ENCODE results near the gene LILRA2.
"Not testable (repeated sequence)": the region's sequence is repeated elsewhere in the genome, so short reads cannot be mapped to it uniquely, and the experiment has no call there.

The LILRA2 gene

DNA sequence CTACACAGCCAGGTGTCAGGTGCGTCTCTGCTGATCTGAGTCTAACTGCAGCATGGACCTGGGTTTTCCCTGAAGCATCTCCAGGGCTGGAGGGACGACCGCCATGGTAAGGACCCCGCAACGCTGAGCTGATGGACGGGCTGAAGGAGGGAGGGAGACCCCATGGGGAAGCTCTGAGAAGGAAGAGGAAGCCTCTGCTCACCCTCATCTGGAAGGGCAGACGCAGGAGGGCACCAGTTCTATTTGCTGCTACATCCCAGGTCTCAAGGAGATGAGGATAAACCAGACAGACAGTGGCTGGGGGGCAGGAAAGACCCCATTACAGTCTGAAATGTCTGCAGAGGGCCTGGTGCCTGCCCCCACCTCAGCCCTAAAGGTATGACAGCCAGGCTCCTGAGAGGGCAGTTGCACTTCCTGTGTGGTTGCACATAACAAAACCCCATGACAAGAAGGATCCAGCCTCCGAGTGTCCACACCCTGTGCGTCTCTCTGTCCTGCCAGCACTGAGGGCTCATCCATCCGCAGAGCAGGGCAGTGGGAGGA, at the start of gene LILRA2:
Gene LILRA2 (plus strand): TSS at position 461 of the 543 bp plus-strand sequence. CDS start 89 bp downstream, outside the sequence.
- no peak for DNase-seq (ENCODE audit: low spot score)

DNA sequence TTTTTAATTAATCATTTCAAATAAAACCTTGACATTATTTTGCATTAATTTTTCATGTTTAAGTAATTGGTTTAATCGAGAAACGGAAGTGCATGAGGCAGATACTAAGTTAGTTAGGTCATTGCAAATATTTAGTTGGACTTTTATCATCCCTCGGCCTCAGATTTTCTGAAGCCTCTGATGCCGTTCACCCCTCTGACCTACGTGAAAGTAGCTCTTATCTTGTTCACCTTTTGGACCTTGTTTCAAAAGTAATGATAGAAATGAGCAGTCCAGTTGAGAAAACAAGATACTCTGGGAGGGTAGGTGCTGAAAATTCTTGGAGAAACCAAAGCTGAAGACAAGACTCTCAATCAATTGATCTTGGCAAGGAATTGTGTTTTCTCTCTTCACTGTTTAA, 48.0 kb upstream of the LILRA2 start:
- no peak for DNase-seq (ENCODE audit: low spot score)

DNA sequence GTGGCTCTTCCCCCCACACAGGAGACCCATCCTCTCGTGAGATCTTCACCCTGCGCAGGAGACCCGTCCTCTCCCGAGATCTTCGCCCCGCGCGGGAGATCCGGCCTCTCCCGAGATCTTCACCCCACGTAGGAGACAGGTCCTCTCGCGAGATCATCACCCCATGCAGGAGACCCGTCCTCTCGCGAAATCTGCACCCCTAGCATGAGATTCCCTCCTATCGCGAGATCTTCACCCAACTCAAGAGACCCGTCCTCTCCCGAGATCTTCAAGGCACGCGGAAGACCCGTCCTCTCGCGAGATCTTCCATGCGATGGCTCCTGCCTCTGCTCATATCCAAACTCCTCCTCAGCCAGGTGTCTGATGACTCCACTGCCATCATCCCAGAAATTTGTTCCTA, 46.6 kb upstream of the LILRA2 start:
- no peak for DNase-seq (ENCODE audit: low spot score)

DNA sequence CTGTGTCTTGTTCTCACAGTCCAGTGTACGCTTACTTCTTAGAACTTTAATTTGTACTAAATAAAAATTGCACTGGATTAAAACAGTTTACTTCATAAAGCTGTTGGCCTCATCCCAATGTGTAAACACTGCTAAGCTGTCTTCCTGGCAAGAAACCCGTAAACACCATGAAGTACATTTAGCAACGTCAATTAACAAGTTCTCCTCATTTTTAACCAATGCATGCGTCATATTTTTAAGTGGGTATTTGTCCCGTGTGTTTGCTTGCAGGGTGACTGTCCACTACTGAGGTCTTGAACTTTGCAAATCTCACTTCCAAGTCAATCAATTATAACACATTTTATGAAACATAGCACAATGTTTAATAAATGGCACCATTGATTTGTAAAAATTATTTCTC, 42.7 kb upstream of the LILRA2 start:
- no peak for DNase-seq (ENCODE audit: low spot score)

DNA sequence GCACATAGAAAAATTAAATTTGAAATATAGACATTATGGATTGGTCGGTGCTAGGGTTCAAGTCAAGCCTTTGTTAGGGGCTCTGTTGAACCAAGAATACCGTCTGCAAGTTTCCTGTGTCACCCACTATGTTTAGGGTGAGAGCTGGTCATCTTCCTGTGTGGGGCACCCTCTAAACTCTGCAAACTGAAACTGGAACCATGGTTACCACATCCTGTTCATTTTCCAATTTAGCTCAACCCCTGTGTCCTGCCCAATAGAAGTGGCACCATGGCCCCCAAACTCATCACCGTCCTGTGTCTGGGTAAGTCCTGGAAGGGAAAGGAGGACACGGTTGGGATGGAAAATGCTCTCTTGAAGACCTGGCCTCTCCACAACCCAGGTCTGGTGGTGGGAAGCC, 41.1 kb upstream of the LILRA2 start:
- no peak for DNase-seq (ENCODE audit: low spot score)

DNA sequence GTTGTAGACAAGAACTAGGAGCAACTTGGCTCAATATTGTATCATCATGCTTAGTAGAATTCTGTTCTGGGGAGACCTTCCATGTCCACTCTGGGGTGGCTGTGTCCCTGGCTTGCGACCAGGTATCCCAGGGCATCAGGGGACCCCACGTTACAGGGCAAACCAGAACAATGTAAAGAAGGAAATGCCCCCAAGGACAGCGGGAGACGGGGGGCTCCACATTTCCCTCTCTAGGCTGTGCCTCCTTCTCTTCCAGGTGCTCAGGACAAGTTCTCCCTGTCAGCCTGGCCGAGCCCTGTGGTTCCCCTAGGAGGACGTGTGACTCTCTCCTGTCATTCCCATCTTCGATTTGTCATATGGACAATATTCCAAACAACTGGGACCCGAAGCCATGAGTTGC, 40.1 kb upstream of the LILRA2 start:
- DNase-seq (ENCODE audit: low spot score): no peak

DNA sequence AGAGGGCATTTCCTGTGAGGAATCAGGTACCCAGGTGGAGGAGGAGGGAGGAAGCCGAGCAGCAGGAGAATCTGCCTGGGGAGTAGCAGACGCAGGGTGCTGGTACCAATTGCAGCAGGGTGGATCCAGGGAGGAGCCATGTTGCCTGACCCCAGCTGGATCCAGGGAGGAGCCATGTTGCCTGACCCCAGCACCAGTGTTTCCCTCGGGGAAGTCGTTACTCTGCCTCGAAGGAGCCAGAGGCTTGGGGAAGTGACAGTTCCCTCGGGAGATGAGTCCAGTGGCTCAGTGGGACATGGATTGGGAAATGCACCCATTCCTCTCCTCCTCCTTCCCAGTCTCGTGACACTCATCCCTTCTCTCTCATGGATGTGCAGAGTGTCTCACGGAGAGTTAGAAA, 39.4 kb upstream of the LILRA2 start:
- DNase-seq (ENCODE audit: low spot score): no peak

DNA sequence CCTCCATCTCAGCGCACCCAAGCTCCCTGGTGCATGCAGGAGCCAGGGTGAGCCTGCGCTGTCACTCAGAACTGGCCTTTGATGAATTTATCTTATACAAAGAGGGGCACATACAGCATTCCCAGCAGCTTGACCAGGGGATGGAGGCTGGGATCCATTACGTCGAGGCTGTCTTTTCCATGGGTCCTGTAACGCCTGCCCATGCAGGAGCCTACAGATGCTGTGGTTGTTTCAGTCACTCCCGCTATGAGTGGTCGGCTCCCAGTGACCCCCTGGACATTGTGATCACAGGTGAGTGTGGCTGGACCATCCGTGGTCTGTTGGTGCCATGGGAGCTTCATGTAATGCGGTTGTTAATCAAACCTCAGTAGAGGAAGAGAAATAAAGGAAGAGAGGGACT, 38.0 kb upstream of the LILRA2 start:
- DNase-seq (ENCODE audit: low spot score): no peak

DNA sequence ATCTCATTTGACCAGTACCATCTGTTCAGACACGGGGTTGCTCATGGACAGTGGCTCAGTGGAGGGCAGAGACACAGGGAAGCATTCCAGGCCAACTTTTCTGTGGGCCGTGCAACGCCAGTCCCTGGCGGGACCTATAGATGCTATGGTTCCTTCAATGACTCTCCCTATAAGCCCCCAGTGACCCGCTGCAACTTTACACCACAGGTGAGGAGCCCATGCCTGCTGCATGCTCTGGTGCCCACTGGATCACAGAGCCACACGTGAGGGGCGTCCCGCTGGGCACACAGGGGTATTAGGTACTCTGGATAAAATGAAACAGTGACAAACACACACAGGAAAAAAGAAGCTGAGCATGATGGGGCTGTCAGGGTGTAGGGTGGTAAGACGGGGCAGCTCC, 36.6 kb upstream of the LILRA2 start:
- DNase-seq (ENCODE audit: low spot score): no peak

DNA sequence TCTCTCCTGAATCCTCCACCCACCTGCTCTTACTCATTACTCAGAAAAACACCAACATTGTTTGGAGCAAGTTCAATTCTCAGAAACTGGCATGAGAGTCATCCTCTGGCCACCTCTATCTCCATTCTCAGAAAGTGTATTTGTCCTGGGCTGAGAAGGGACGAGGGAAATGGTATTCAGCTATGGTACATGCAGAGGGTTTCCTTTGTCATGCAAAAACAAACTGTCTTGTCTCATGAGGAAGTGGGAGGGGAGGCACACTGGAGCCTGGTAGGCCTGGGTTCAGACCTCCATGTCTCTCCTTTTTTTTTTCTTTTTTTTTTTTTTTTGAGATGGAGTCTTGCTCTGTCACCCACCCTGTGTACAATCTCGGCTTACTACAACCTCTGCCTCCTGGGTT, 31.9 kb upstream of the LILRA2 start:
- DNase-seq (ENCODE audit: low spot score): no peak

DNA sequence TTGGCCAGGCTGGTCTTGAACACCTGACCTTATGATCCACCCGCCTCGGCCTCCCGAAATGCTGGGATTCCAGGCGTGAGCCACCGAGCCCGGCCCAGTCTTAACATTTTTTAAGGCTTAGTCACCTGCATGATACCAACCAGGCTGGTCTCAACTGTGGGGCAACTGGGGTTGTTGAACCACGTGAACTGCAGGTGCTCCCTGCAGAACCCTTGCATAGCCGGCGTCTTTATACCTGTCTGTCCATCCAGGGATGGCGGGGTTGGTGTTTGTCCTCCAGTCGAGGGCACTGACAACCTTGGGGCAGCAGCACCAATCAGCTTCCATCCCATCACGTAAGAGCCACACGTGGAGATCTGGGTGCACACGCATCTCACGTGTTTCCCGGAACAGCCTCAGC, 24.8 kb upstream of the LILRA2 start:
- no peak for DNase-seq (ENCODE audit: low spot score)

DNA sequence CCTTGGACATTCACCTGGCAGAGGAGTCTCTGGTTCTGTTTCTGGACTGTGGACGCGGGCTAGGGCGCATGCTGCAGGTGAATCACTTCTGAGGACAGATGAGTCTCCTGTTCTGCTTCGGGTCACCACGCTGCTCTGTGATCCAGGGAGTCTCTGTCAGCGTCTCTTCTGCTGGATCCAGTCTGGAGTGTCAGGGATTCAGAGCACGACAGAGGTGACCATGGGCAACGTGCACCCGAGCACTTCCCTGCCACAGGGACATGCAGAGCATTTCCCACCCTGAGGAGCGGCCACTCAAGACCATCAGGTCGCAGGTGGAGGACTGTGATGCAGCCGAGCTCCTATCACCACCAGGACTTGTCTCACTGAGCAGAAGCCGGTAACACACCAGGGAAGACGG, 24.4 kb upstream of the LILRA2 start:
- DNase-seq (ENCODE audit: low spot score): no peak

DNA sequence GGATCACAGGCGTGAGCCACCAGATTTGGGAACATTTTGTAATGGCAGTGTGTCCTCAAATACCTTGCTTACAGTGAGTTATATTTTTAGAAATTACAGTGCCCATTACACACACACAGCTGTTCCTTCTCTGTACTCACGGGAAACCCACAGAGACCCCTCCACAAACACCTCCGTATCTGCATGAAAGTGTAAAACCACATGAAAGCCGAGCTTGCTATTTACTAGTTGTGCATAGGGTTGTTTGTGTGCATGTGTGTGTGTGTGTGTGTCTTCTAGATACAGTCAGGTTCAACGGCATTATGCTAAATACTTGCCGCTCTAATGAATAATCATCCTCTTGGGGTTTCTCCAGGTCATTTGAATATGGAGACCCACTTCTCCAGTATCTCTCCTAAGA, 22.3 kb upstream of the LILRA2 start:
- no peak for DNase-seq (ENCODE audit: low spot score)

DNA sequence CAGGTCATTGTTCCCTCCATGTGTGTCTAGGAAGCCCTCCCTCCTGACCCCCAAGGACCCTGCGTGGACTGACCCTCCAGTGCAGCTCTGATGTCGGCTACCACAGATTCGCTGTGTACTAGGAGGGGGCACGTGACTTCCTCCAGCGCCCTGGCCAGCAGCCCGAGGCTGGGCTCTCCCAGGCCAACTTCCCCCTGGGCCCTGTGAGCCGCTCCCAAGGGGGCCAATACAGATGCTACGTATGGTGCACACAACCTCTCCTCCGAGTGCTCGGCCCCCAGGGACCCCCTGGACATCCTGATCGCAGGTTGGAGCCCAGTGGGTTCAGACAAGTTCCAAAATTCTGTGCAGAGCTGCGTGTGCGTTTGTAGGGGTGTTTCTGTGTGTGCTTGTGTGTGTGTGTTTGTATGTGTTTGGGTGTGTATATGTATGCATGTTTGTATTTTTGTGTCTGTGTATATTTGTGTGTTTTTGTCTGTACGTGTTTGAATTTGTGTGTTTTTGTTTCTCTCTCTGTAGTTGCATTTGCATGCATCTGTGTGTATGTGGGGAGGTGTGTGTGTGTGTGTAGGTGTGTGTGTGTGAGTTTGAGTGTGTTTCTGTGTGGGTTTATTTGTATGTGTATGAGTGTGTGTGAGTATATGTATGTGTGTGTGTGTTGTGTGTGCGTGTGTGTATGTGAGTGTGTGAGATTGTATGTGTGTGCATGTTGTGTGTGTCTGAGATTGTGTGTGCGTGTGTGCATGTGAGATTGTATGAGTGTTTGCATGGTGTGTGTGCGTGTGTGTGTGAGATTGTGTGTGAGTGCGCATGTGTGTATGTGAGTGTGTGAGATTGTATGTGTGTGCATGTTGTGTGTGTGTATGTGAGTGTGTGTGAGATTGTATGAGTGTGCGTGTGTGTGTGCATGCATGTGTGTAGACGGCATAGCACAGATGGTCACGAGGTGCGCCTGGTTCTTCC, 21.4 kb upstream of the LILRA2 start:
- DNase-seq (ENCODE audit: low spot score): no peak

DNA sequence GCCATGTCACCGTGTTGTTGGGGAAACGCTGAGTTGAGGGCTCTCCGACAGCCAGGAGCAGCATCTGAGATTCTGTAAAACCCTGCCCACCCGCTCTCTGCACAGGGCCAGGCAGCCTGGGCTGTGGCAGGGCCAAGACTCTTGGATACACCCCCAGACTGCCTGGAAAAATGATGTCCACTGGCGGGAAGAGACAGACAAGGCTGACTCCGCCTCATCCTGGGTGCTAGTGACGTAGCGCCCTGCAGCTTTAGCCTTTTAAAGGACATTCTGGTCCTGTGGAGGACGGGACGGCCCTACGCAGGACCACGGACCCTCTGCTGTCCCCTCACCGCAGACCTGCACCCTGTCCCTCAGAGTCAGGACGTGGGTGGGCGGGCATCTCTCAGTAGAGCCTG, 20.7 kb upstream of the LILRA2 start:
- DNase-seq (ENCODE audit: low spot score): no peak

DNA sequence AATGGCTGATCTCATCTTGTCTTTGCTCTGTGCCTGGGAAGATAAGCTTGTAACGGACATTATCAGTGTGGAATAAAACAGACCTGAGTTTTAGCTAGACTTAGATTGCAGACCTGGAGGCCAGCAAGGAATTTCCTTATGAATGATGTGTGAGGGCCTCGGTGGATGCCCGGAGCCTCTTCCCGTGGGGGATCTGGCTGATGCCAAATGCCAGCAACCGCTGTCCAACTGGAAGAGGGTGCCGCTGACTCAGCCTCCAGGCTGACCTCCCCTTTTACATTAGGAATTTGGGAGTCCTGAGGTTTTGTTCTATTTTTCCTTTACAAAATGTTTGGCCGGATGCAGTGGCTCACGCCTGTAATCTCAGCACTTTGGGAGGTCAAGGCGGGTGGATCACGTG, 19.6 kb upstream of the LILRA2 start:
- no peak for DNase-seq (ENCODE audit: low spot score)

DNA sequence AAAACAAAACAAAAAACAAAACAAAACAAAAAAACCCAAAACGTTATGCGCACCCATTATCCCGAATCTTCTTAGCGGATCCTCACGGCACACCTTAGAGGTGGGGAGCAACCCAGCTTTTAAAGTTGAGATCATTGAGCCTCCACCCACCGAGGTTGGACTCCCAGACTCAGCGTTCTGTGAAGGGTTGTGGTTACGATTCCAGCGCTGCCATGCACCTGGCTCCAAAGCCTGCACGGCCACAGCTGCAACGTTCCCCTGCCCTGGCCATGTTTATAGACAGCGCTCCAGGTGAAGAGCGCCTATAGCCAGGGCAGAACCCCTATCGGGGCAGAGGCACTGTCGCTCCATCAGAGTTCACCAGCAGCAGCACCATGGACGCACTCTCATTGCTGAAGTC, 18.7 kb upstream of the LILRA2 start:
- DNase-seq (ENCODE audit: low spot score): no peak

DNA sequence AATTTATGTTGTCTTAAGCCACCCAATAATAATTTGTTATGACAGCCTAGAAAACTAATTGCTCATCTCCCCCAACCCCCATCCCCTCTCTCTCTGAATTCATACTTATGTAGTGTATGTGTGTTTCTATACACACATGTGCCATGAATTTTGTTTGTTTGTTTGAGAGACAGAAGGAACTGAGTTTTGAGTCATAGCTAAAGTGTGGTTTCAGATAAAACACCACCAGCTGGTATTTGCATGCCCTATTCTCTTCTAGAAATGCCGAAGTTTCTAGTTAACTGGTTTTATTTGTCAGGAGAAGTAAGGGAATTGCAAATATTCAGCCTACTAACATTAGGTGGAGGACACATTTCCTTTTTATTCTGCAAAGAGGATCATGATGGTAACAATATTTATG, 17.4 kb upstream of the LILRA2 start:
- DNase-seq (ENCODE audit: low spot score): no peak

DNA sequence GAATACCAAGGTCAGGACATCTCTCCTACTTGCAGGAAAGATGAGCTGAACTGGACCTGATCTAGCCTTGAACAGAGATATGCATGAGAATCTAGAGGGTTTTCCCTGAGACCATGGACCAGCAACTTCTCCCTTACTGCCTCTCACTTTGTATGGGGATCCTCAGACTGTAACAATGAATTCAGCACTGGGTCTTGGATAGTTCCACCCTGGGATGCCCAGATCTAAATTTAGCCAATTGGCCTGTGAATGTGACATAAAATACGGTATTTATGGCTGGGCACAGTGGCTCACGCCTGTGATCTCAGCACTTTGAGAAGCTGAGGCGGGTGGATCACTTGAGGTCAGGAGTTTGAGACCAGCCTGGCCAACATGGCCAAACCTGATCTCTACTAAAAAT, 15.3 kb upstream of the LILRA2 start:
- no peak for DNase-seq (ENCODE audit: low spot score)

DNA sequence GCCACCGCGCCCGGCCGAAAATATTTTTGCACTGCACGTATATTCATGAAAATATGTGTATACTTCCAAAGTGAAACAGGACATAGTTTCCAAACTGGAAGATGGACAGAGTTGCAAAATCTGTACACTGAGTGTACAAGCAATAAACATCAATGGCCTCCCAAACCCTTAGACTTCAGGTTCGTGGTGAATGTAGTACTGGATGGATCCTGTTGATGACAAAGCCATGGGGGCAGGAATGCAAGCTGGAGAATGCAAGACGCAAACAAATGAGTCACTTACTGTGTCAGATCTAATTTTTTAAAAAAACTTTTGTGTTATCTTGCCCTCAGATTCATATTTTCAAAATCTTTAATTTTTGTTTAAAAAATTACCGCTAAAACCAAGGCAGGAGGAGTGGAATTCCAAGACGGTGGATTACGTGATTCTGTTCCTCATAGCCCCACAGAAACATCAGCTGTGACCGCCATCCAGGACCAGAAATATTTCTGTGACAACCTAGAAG, 12.7 kb upstream of the LILRA2 start:
- no peak for DNase-seq (ENCODE audit: low spot score)

DNA sequence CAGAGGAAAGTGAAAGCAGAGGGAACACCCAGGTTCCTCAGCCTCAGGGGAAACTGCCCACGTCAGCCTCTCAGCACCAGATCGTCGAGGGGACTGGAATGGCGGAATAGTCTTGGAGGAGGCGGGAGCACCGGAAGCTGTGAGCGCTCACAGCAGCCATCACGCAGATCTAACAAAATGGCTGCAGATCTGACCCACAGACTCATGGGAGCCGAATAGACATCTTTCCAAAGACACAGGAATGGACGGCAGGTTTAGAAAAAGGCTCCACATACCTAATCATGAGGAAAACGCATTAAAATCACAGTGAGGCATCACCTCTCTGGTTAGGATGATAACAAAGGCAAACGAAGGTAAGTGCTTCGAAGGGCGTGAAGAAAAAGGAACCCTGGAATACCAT, 11.8 kb upstream of the LILRA2 start:
- no peak for DNase-seq (ENCODE audit: low spot score)

DNA sequence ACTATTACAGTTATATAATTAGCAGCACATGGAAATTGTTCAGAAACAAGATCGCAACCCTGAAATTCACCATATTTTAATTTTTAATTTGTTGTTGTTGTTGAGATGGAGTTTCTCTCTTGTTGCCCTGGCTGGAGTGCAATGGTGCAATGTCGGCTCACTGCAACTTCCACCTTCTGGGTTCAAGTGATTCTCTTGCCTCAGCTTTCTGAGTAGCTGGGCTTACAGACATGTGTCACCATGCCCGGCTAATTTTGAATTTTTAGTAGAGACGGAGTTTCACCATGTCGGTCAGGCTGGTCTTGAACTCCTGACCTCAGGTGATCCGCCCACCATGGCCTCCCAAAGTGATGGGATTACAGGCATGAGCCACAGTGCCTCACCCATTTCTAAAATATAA, 10.4 kb upstream of the LILRA2 start:
- not testable (repeated sequence) for DNase-seq (ENCODE audit: low spot score)

DNA sequence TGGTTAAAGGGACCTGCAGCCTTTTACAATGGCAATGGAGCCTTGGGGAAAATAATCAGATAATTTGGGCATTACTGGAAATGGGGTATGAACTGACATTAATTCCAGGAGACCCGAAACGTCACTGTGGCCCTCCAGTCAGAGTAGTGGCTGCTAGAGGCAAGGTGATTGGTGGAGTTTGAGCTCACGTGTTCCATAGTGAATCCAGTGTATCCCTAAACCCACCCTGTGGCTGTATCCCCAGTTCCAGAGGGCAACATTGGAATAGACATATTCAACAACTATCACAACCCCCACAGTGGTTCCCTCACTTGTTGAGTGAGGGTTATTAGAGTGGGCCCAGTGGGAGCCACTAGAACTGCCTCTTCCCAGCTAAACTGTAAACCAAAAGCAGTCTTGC, 3.3 kb upstream of the LILRA2 start:
- DNase-seq (ENCODE audit: low spot score): no peak

Measured in iPS-NIHi11 (cell line).